Ovary (tissue), 9 donors: ENCODE results near the gene ADCY5. TPM values are rescaled to one million over a fixed set of nuclear protein-coding genes. Genes with fewer than 3 reads are reported as not detected.

Experiments used
- DNase-seq, 5 donors: peaks; one replicate each; pipeline ENCODE4 v3.0.0-alpha.2; 2019 to 2020
- H3K27ac ChIP-seq, 2 donors: fragments of 200-600 bp; one replicate each; pipeline versions ENCODE4 v1.5.1 to v1.8.0; 2019 to 2022
- H3K27me3 ChIP-seq: fragments of 200-600 bp; one replicate; pipeline ENCODE4 v1.8.0; 2022
- H3K36me3 ChIP-seq: fragments of 200-600 bp; sonication (generic); one replicate; pipeline ENCODE4 v1.5.1; 2019
- H3K4me1 ChIP-seq: one replicate; pipeline ENCODE4 v1.8.1; 2013; ENCODE audit warnings: mild to moderate bottlenecking, moderate library complexity; ENCODE audit not compliant: insufficient read depth
- H3K4me3 ChIP-seq: fragments of 200-600 bp; sonication (generic); one replicate; pipeline ENCODE4 v1.5.1; 2017
- H3K9me3 ChIP-seq, 2 donors: fragments of 200-600 bp in 1 of 2; sonication (generic) in 1 of 2; one replicate each; pipeline versions ENCODE4 v1.5.1 to v1.8.1; 2013 to 2019; ENCODE audit warnings: mild to moderate bottlenecking in 1 of 2, moderate library complexity in 1 of 2
- EP300 ChIP-seq: sonication (generic); formaldehyde crosslinking; IDR thresholded peaks from one replicate; pipeline ENCODE4 v1.6.1; 2017; ENCODE audit warnings: antibody characterized with exemption
- POLR2A ChIP-seq: fragments of 450-650 bp; IDR thresholded peaks from one replicate; pipeline ENCODE4 v1.6.1; 2017; ENCODE audit warnings: antibody characterized with exemption, mild to moderate bottlenecking, moderate library complexity
- WGBS, 3 donors: extraction: QIAGEN DNeasy Blood & Tissue Kit in 1 of 3; methylation state at CpG; one replicate each; pipeline versions ENCODE4 v1.1.5 to v1.1.7; 2013 to 2017; 5-methylcytosine and 5-hydroxymethylcytosine counted together
- intact Hi-C, 4 donors: fragments of 100-400 bp; cut with DNase I; formaldehyde crosslinking; loops; one replicate each; pipeline versions ENCODE4 v1.11.0 to v1.15.1; 2022 to 2023
- polyA plus RNA-seq, 2 donors: library from polyadenylated mRNA; stranded (reverse); fragments of 200-250 nt in 1 of 2; fragments of 350-450 nt in 1 of 2; fragmentation: Illumina TruSeq in 1 of 2; extraction: RNeasy Lipid Tissue Mini Kit (QIAGEN cat#74804) in 1 of 2; gene quantifications; one replicate each; pipeline ENCODE4 v1.2.3, GENCODE V29; 2013 to 2014
- total RNA-seq, 7 donors: library from RNA; depleted of rRNA in 2 of 7; stranded (reverse); fragments of >200 nt in 2 of 7; fragmentation: NEBNext Ultra II Directional in 3 of 7; extraction: Animal tissue kit (Norgen Biotek cat#: 25700) in 3 of 7; gene quantifications; one replicate each; pipeline versions ENCODE4 v1.1.0 to v1.2.4, GENCODE V29; 2016 to 2023
- TF ChIP-seq, protein P1 (sequence below), 3 donors: fragments of 450-650 bp in 2 of 3; fragments of 200-600 bp in 1 of 3; IDR thresholded peaks; one replicate each; pipeline versions ENCODE4 v1.5.1 to v1.8.0; 2016 to 2022; ENCODE audit warnings: antibody characterized with exemption in 3 of 3, mild to moderate bottlenecking in 1 of 3
- donor health status: DM: no; HTN: no; CAD: no; lungs with moderate emphysema.
- donor health status: DM: no; HTN: no; CAD: no.
- donor health status: Bipolar disorder and iron deficiency.
- donor health status: DM: yes; HTN: yes; CAD: no.
- donor health status: DM: no; HTN: no; CAD: no.
- donor health status: DM: yes; HTN: yes; CAD: no.

Gene ADCY5
- total and polyA plus RNA-seq, 9 donors, result 5.3 to 36.2 (median 20.3) TPM

DNA sequence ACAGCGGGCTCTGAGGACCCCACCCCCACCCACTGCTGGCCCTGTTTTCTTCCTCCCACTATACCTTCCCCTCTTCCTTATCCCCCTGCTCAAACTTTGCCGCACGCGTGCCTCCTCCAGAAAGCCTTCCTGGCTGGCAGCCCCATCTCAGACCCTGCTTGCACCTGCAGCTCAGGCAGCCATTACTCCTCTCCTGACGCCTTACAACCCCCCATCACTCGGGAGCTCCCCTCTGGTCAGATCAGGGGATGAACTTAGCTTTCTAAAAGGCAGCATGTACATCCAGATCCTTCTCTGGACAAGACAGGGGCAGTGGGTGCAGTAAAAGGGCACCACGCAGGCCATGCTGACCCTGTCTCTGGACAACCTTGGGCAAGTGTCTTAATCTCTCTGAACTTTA is 152.6 kb downstream of the ADCY5 start:
- TF ChIP-seq POLR2A (no peak), EP300 (no peak)
- TF ChIP-seq, protein P1, sequence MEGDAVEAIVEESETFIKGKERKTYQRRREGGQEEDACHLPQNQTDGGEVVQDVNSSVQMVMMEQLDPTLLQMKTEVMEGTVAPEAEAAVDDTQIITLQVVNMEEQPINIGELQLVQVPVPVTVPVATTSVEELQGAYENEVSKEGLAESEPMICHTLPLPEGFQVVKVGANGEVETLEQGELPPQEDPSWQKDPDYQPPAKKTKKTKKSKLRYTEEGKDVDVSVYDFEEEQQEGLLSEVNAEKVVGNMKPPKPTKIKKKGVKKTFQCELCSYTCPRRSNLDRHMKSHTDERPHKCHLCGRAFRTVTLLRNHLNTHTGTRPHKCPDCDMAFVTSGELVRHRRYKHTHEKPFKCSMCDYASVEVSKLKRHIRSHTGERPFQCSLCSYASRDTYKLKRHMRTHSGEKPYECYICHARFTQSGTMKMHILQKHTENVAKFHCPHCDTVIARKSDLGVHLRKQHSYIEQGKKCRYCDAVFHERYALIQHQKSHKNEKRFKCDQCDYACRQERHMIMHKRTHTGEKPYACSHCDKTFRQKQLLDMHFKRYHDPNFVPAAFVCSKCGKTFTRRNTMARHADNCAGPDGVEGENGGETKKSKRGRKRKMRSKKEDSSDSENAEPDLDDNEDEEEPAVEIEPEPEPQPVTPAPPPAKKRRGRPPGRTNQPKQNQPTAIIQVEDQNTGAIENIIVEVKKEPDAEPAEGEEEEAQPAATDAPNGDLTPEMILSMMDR (IDR thresholded peaks at IDR 0.05), result no peak
- Histone ChIP-seq H3K27me3 (no peaks in the 10 kb centered on the region), H3K9me3 (no peaks in the 10 kb centered on the region), H3K4me3 (no peak overlapping the region), H3K36me3 (no peaks in the 10 kb centered on the region), H3K4me1 (no peaks in the 10 kb centered on the region), H3K27ac (no peak overlapping the region)
- peak in 1 of 5 donors; percentile 8 for DNase-seq
- intact Hi-C loops, result no loop called here
- 89 to 96% (median 90%) methylated on average over 7 of the region's 7 CpGs for WGBS, 3 donors

DNA sequence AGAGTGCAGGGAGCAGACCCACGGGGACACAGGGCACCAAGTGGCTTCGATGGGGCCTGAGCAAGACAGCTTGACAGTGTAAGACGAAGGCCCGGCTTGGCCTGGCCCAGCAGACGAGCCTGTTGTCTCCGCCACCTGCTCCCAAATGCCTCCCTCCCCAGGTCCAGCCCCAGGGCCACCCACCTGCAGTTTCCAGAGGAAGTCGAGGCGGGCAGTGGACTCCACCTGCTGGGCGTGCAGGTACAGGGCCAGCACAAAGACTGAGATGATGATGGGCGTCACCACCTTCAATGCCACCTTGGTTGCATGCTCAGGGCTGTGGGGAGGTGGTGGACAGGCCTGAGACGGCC is 153.0 kb downstream of the ADCY5 start:
- Histone ChIP-seq H3K27ac (no peak overlapping the region), H3K4me1 (no peaks in the 10 kb centered on the region), H3K9me3 (no peaks in the 10 kb centered on the region), H3K4me3 (no peak overlapping the region), H3K27me3 (no peaks in the 10 kb centered on the region), H3K36me3 (no peaks in the 10 kb centered on the region)
- DNase-seq, result peak in 1 of 5 donors; percentile 7
- TF ChIP-seq POLR2A (no peak), EP300 (no peak)
- TF ChIP-seq, protein P1 (IDR thresholded peaks at IDR 0.05), result no peak
- intact Hi-C loops, result no loop called here
- 71 to 82% (median 72%) methylated on average over 10 to 11 of the region's 11 CpGs for WGBS, 3 donors

DNA sequence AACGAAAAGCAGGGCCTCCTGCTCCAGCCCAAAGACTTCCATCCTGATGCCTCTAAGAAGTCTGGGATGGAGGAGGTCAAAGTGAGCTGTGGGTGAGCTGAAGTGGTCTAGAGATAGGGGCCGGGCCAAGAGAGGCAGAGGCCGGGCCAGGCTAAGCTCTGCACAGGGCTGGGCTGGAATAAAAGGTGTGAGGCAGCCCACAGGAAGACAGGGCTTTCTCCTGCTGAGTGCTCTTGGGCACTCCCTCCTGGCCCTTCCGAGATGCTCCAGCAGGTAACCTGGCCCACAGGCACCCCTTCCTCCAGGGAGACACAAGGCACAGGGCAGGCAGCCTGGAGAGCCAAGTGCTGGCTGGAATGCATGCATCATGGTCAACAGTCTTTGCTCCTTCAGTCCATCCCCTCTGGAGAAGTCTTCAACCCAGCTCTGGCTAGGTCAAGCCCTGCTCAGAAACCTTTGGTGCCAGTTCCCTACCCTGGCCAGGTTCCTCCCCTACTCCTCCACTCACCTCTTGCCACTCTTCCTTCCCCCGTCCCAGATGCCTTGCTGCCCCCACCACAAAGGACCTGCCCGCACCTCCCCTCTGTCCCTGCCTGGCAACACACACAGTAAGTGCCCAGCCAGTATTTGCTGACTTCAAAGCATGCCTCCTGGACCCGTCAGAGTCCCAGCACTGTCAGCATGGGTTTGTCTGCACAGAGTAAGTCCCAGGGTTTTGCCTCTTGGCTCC is 153.6 kb downstream of the ADCY5 start:
- Histone ChIP-seq H3K4me3 (no peak overlapping the region), H3K36me3 (no peaks in the 10 kb centered on the region), H3K9me3 (no peaks in the 10 kb centered on the region), H3K27me3 (no peaks in the 10 kb centered on the region), H3K27ac (no peak overlapping the region), H3K4me1 (no peaks in the 10 kb centered on the region)
- intact Hi-C loops, result no loop called here
- TF ChIP-seq POLR2A, result no peak
- TF ChIP-seq, protein P1 (IDR thresholded peaks at IDR 0.05), result no peak
- no peak for TF ChIP-seq EP300
- WGBS, 3 donors, result 83 to 88% (median 86%) methylated on average over 7 of the region's 7 CpGs
- peak in 1 of 5 donors; percentile 5 for DNase-seq

DNA sequence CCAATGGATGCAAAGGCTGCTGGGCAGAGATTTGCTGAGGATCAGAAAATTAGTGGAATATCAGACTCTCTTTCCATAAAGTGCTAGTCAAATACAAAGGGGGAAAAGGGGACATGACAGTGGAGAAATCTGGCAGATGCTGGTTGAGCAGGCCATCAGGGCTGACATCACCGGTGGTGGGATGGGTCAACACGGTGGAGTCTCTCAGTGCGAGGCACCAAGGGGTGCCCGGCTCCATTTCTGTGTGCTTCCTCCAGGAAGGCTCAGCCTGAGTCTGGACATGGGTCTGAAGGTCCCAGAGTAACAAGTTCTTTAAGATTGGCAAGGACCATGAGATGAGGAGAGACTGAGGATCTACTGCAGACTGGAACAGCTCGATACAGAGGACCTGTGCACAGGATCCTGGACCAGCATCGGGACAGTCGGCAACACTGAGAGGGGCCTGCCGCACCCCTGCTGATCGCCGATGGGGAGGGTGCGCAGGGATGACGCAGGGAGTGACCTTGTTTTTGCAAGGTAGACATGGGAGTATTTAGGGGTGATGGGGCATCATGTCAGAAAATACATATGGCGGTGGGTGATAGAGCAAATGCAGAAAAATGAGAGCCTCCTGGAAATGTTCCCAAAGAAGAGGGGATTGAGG is 154.5 kb downstream of the ADCY5 start:
- no peaks in the 10 kb centered on the region for H3K9me3 ChIP-seq
- WGBS, 3 donors, result 95 to 96% (median 95%) methylated on average over 13 of the region's 13 CpGs

More for the DNA sequence above, 154.5 kb downstream of the ADCY5 start:
- TF ChIP-seq POLR2A, result no peak
- TF ChIP-seq, protein P1 (IDR thresholded peaks at IDR 0.05), result no peak
- TF ChIP-seq EP300, result no peak
- Histone ChIP-seq H3K27me3 (no peaks in the 10 kb centered on the region), H3K4me3 (no peak overlapping the region), H3K36me3 (no peaks in the 10 kb centered on the region), H3K27ac (no peak overlapping the region), H3K4me1 (no peaks in the 10 kb centered on the region)
- peak in 1 of 5 donors; percentile 9 for DNase-seq
- intact Hi-C loops, result no loop called here
